GM18520 (cell line): Measurements from ENCODE around the gene RGS6.

Experiments
- ATAC-seq: cut with Tn5 transposase; IDR thresholded peaks from one replicate; pipeline ENCODE4 v1.9.1; 2021; ENCODE audit not compliant: unreplicated experiment

Gene RGS6

DNA sequence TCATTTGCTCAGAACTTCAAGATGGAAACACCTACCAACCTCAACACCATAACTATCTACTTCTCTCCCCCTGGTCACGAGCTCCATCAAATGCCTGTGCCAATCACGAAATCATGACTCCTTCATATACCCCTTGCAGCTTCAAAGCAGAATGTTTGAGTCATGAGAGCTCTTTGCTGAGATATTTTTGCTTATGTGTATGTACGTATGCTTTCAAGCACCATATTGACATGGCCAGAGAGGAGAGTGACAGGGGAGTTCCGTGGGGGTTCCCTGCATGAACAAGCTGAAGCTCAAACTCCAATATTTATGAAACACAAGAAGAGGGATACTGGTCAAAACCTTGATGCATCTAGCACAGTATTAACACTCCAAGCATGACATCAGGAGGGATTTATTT, 587.3 kb downstream of the RGS6 start:
- ATAC-seq = peak; percentile 19

DNA sequence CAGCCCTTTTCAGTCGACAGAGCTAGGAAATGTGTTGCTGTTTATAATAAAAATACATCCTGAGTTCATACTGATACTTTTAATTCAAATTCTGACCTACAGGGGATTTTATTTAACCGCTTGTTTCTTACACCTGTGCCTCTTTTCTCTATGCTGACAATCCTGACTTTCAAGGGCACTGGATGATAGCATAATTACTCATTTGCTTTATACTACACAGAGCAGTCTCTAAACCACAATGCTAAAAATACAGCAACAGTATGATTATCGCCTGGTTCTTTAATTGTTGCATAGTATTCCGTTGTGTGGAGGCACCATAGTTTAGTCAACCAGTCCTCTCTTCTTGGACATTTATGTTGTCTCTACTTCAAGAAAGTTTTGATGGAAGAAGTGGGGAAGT, 588.8 kb downstream of the RGS6 start:
- peak; percentile 39 for ATAC-seq

GRCh38 chr14:72521968-72522741, 589.9 kb downstream of the RGS6 start:
- no peak for ATAC-seq

DNA sequence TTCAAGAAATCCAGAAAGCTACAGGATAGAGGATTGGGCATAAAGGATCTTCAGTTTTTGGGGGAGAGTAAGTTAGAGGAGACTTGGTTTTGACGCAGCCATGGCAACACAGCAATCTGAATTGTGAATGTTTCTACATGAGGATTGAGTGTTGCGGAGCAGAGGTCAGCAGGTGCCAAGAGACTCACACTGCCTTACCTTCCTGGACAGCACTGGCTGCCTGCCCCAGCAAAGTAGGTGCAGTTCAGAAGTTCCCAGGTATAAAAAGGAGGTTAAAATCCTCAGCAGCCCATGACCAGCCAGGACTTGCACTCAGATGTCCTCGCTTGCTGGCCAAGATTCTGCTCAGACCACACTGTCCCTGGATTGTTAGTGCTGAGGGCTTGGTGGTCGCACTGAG, 590.6 kb downstream of the RGS6 start:
- ATAC-seq = no peak

- ATAC-seq = no peak
These were observed 591.4 kb downstream of the RGS6 start for GRCh38 chr14:72523424-72524294.

DNA sequence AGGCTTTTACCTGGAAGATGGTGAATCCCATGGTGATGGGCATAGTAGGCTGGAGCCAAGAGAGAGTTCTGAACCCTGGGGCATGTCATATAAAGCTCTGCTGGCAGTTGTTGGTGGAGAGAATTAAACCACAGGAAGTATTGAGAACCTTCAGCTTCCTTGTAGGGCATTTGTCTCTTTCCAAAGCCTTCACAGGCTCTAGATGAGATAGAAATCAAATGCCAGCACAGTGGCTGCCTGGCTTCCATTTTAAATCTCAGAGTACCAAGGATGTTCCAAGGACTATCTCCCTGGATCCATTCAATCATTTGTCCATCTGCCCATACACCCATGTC, 592.0 kb downstream of the RGS6 start:
- no peak for ATAC-seq

DNA sequence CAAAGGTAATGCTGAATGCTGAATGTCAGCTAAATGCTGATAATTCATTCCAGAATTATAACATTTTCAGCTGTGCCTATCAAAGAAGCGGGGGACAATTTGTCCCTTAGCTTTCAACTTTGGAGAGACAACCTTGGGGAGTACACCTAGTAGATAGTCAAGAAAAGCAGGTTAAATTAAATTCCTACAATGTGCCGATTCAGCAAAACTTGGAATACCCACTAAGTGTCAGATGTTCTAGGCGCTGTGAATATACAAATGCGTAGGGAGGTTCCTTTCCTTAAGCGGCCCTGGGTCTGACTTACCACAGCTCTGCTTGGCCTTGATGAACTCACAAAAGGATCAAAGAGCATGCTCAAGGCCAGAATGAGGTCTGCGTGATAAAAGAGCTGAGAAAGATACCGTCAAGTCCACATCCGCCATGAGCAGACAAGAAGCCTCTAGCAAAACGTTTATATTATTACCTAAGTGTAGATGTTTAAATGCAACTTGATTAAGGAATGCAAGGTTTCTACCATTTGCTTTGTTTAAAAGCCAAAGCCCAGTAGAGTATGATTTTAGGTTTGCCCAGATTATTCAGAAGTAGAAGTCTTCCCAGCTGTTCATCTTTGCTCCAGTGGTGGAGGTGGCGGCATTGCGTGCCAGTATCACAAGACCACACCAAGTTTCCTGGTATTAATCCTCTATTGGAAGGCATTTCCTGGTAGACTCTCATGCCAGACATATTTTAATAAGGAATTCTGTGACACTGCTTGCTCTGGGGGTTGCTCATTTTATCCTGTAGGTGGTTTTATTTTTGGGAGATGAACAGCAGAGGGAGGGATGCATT, 593.1 kb downstream of the RGS6 start:
- no peak for ATAC-seq

GRCh38 chr14:72527591-72527990, 595.4 kb downstream of the RGS6 start:
- ATAC-seq = no peak

- no peak for ATAC-seq
These were observed 596.0 kb downstream of the RGS6 start for GRCh38 chr14:72528059-72528862.

- ATAC-seq = no peak
These were observed 596.6 kb downstream of the RGS6 start for GRCh38 chr14:72528863-72529175.

DNA sequence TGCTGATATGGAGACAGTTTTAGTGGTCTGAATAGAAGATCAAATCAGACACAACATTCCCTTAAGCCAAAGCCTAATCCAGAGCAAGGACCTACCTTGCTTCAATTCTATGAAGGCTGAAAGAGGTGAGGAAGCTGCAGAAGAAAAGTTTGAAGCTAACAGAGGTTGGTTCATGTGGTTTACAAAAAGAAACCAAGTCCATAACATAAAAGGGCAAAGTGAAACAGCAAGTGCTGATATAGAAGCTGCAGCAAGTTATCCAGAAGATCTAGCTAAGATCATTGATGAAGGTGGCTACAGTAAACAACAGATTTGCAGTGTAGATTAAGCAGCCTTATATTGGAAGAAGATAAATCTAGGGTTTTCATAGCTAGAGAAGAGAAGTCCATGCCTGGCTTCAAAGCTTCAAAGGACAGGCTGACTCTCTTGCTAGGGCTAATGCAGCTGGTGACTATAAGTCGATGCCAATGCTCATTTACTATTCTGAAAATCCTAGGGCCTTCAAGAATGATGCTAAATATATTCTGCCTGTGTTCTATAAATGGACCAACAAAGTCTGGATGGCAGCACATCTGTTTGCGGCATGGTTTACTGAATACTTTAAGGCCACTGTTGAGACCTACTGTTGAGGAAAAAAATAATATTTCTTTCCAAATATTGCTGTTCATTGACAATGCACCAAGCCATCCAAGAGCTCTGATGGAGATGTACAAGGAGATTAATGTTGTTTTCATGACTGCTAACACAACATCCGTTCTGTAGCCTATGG, 600.6 kb downstream of the RGS6 start:
- ATAC-seq = no peak

DNA sequence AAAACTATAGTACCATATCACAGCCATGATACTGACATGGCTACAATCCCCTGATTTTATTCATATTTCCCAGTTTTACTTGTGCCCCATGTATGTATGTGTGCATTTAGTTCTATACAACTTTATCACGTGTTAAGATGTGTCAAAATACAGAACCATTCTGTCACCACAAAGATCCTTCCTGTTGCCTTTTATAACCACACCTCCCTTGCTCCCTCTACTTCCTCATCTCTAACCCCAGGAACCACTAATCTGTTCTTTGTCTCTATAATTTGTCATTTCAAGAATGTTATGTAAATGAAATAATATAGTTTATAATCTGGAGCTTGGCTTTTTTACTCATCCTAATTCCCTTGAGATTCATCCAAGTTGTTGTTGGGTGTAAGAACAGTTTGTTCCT, 603.3 kb downstream of the RGS6 start:
- no peak for ATAC-seq

DNA sequence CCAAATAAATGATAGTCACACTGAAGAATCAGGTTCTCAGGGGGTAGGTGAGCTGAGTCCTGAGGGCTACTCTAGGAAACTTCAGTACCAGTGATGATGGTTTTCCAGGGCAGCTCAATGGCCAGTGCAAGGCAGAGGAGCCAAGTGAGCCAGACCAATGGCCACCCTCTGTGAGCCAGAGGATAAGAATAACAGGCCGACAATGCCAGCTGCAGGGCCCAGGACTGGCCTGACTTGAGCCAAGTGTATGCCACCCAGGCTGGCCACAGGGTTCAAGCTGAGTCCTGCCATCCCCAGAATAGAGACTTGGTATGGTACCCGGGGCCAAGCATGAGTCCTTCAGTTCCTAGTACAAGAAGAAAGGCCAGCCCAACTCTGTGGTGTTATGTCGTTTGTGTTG, 606.2 kb downstream of the RGS6 start:
- no peak for ATAC-seq

DNA sequence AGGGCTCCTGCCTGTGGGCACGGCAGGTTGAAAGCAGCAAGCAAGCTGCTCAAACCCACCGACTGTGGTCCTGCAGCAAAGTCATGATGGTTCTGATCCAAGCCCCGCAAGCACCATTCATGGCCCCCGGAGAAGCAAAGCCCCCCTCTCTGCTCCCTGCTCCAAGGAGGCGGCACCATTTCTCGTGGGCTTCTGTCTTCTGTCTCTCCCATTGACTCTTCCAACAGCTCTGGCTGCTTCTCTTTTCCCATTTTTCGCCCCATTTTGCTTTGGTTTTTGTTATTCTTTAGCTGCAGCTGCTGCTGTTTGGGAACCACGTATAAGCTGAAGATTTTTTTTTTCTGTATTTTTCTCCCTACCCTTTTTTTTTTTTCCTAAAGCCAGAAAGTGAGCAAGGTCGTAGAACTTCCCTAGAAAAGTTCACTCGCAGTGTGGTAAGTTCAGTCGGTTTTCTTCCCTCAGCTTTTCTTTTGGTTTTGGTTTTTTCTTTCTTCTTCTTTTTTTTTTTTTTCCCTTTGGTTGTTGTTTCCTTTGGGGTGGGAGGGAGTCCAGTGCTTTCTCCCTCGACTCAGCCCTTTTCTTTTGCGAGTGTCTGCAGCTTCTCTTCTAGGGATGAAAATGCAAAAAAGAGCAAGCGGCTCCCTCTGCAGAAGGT, 607.6 kb downstream of the RGS6 start:
- ATAC-seq = no peak

- ATAC-seq = no peak
These were observed 608.6 kb downstream of the RGS6 start for GRCh38 chr14:72540836-72541235.

DNA sequence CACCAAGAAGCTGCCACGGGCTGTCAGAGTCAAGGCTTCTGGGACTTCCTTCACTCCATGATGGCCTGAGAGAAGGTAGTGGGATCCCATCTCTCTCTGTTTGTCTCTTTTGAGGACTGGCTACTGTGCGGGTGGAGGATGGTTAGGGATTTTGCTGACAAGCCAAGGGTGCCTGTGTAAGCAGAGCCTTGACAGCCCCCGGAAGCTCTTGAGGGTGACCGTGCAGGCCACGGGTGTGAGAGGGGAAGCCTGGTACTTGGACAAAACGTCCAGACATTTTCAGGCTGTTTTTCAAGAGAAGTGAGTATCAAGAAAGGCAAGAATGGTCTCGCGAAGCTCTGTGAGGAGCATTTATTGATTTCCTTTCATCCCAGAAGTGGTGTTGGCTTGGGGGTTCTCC, 609.3 kb downstream of the RGS6 start:
- ATAC-seq = no peak

- ATAC-seq = no peak
These were observed 611.1 kb downstream of the RGS6 start for GRCh38 chr14:72543341-72543740.

DNA sequence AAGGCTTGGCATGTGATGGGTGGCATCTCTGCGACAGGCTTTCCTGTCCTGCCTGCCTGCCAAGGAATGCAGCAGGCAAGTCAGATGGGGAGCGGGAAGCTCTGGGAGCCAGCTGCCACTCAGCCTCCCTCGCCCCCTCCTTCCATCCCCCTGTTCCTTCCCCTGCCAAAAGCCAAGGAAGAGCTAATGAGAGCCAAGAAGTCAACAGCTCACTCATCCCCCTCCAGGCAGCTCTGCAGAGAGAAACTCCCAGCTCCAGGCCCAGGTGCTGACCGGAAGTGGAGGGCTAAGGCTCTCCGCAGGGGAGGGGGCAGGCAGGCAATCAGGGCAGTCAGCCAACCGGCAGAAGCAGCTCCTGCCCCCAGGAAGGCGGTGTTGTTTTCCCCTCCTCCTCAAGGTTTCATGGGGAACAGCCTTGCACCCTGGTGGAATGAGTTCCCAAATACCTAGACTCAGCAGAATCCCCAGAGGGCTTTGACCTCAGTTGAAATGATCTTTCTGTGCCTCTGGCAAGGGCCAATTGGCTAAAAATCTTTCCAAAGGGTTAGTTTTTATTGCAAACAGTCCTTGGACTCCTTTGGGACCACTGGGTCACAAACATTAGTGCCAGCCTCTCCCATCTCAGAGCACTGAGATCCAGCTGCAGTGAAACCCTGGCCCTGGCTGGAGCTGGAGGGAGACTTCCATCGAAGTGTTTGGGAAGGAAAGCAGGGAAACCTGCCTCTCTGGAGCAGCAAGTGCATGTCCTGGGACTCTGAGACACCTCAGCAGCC, 612.6 kb downstream of the RGS6 start:
- ATAC-seq = no peak
